ENCODE results near the gene DEUP1. TPM values are rescaled to one million over a fixed set of nuclear protein-coding genes. Genes with fewer than 3 reads are reported as not detected.

The DEUP1 gene
- total RNA-seq, 1 experiment from 2014 or later = not detected

GRCh38 chr11:93288767-93289166 is 41.8 kb upstream of the DEUP1 start:
- intact Hi-C loops (cut with micrococcal nuclease; ENCODE audit: unreplicated experiment) = no loop called here
- H3K36me3 Mint-ChIP-seq (ENCODE audit: insufficient read depth, unreplicated experiment) = no peaks in the 10 kb centered on the region
- no peak overlapping the region for H3K27ac Mint-ChIP-seq (ENCODE audit: unreplicated experiment)
- no peaks in the 10 kb centered on the region for H3K4me1 Mint-ChIP-seq (ENCODE audit: low read depth, unreplicated experiment)
- no TSS peak for BruUV-seq (replicated peaks)
- peaks cover 3% of the 10 kb centered on the region for H3K9me3 Mint-ChIP-seq (ENCODE audit: low read depth, unreplicated experiment)
- CTCF ChIA-PET = no interaction called here
- TF ChIP-seq CTCF (IDR thresholded peaks at IDR 0.05; ENCODE audit: unreplicated experiment) = no peak
- H3K4me3 Mint-ChIP-seq (ENCODE audit: low read depth, unreplicated experiment) = no peak overlapping the region
- no peak for DNase-seq
- H3K27me3 Mint-ChIP-seq (ENCODE audit: unreplicated experiment) = no peaks in the 10 kb centered on the region

GRCh38 chr11:93289782-93290463 is 40.6 kb upstream of the DEUP1 start:
- H3K36me3 Mint-ChIP-seq (ENCODE audit: insufficient read depth, unreplicated experiment) = no peaks in the 10 kb centered on the region

DNA sequence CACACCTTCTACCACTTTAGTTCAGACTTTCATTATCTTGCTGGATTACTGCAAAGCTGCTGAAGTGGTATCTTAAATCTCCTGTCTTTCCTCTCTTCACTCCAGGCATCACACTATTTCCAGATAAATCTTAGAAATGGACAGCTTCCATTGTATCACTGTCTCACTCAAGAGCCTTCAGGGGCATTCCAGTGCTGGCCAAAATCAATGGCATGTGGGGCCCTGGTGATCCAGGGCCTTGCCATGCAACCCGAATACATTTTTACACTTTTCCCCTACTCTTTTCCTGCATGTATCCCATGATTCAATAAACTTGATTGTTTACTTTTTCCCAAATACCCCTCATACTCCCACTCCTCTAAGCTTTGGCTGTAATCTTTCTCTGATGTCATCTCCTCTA is 39.4 kb upstream of the DEUP1 start:
- intact Hi-C loops (cut with micrococcal nuclease; ENCODE audit: unreplicated experiment) = no loop called here
- BruUV-seq (replicated peaks) = no TSS peak
- peaks cover 3% of the 10 kb centered on the region for H3K9me3 Mint-ChIP-seq (ENCODE audit: low read depth, unreplicated experiment)
- no peak for DNase-seq
- H3K36me3 Mint-ChIP-seq (ENCODE audit: insufficient read depth, unreplicated experiment) = no peaks in the 10 kb centered on the region
- no peak overlapping the region for H3K4me3 Mint-ChIP-seq (ENCODE audit: low read depth, unreplicated experiment)
- H3K27me3 Mint-ChIP-seq (ENCODE audit: unreplicated experiment) = no peaks in the 10 kb centered on the region
- no peaks in the 10 kb centered on the region for H3K4me1 Mint-ChIP-seq (ENCODE audit: low read depth, unreplicated experiment)
- CTCF ChIA-PET = no interaction called here
- no peak for TF ChIP-seq CTCF (IDR thresholded peaks at IDR 0.05; ENCODE audit: unreplicated experiment)
- no peak overlapping the region for H3K27ac Mint-ChIP-seq (ENCODE audit: unreplicated experiment)

More at GRCh38 chr11:93289782-93290463, 40.6 kb upstream of the DEUP1 start:
- H3K4me1 Mint-ChIP-seq (ENCODE audit: low read depth, unreplicated experiment) = no peaks in the 10 kb centered on the region
- no peak for DNase-seq
- H3K4me3 Mint-ChIP-seq (ENCODE audit: low read depth, unreplicated experiment) = no peak overlapping the region
- CTCF ChIA-PET = no interaction called here
- H3K27ac Mint-ChIP-seq (ENCODE audit: unreplicated experiment) = no peak overlapping the region
- BruUV-seq (replicated peaks) = no TSS peak
- H3K27me3 Mint-ChIP-seq (ENCODE audit: unreplicated experiment) = no peaks in the 10 kb centered on the region
- TF ChIP-seq CTCF (IDR thresholded peaks at IDR 0.05; ENCODE audit: unreplicated experiment) = no peak
- intact Hi-C loops (cut with micrococcal nuclease; ENCODE audit: unreplicated experiment) = no loop called here
- peaks cover 3% of the 10 kb centered on the region for H3K9me3 Mint-ChIP-seq (ENCODE audit: low read depth, unreplicated experiment)

GRCh38 chr11:93291898-93292297 is 38.6 kb upstream of the DEUP1 start:
- CTCF ChIA-PET = no interaction called here
- intact Hi-C loops (cut with micrococcal nuclease; ENCODE audit: unreplicated experiment) = no loop called here

More at GRCh38 chr11:93291898-93292297, 38.6 kb upstream of the DEUP1 start:
- Mint-ChIP-seq H3K27me3 (ENCODE audit: unreplicated experiment) (no peaks in the 10 kb centered on the region), H3K4me3 (ENCODE audit: low read depth, unreplicated experiment) (no peak overlapping the region), H3K4me1 (ENCODE audit: low read depth, unreplicated experiment) (no peaks in the 10 kb centered on the region), H3K9me3 (ENCODE audit: low read depth, unreplicated experiment) (peaks cover 2% of the 10 kb centered on the region), H3K27ac (ENCODE audit: unreplicated experiment) (no peak overlapping the region), H3K36me3 (ENCODE audit: insufficient read depth, unreplicated experiment) (no peaks in the 10 kb centered on the region)
- BruUV-seq (replicated peaks) = no TSS peak
- DNase-seq = no peak
- no peak for TF ChIP-seq CTCF (IDR thresholded peaks at IDR 0.05; ENCODE audit: unreplicated experiment)
